Raji (cell line): ENCODE results near the gene LRPPRC.

ENCODE experiments used
- POLR2A ChIP-seq: IDR thresholded peaks from 2 replicates; pipeline ENCODE4 v1.6.1; 2011; ENCODE audit warnings: low read depth, low read length, control low read depth; ENCODE audit not compliant: insufficient read depth

Gene LRPPRC

DNA sequence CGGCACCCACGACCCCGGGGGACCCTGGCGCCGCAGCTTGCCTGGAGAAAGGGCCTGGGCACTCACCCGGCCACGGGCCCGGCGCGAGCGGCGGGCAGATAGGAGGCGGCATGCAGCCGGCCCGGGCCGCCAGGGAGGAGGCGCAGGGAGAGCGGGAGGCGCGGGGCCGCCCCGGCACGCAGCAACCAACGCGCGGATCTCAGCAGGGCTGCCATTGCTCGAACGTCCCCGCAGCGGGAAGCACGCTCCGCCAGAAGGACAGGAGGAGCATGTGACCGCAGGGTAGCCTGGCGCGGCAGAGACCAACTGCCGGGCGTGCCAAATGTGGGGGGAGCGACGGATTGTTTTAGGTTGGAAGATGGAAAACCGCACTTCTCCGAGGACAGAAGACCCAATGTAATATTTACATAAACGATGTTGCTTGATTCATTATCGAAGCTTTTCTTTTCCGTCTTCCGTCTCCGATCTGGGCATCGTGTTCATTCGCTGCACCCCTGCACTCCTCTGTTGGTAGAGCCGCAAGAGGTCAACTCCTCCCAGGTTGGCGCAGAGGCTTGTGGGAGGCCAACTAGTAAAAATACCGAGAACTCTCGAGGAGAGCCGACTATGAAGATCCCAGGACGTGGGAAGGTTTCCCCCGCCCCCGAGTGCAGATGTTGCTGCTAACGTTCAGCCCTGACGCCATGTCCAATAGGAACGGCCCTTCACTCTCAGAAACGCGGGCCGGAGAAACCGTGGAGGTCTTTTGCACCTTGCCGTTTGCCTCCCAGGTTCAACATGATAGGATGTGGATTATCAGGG lies at the start of gene LRPPRC:
LRPPRC (minus strand) TSS at position 257 of the 801 bp plus-strand sequence; CDS start at position 215, 42 bp downstream.
- TF ChIP-seq POLR2A: peak; percentile 89

DNA sequence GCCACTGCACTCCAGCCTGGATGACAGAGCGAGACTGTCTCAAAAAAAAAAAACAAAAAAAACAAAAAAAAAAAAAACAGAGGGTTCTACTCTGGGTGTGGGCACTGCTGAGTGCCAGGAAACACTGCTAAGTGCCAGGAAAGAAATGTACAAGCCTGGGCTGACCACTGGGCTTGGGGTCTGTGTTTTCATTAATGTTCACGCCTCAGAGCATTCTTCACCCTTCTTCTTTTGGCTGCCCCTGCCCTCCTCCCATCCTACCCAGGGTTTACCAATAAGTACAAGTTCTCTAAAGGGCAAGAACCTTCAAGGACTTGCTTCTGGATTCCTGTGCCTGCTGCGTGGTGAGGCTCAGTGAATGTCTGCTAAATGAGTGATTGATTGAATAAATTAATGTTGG lies 49.3 kb upstream of the LRPPRC start:
- no peak for TF ChIP-seq POLR2A

DNA sequence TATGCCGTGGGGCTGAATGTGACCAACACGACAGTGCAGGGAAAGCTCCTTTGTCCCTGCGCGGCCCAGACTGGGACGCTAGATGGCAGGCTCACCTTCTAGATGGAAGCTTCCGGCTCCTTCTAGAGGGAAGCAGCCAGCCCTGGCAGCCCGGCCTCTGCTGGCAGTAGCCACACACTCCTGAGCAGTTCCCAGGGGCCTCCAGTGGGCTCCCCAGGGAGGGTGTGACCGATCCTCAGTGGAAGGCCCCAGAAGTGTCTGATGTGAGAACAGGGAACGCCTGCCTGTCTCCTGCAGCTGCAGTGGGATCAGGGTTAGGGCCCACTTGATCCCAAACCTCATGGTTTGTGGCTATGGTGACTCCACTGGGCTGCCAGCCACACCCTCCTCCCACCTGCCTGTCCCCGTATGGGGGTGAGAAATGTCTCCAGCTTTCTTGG lies 48.5 kb upstream of the LRPPRC start:
- no peak for TF ChIP-seq POLR2A

DNA sequence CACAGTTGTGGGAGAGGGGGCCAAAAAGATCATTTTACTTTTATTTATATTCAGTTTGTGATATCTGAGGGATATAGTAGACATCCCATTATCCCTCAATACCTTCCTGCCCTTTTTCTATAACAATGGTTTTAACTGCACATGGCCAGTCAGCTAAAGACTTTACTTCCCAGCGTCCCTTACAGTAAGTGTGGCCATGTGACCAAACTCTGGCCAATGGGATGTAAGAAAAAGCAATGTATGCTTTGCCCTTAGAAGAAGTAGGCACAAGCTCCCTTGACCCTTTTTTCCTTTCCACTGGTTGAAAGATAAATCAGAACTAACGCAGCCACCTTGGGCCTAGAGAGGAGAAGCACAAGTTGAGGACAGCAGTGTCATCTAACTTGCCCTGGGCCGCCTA lies 44.6 kb upstream of the LRPPRC start:
- TF ChIP-seq POLR2A: no peak

DNA sequence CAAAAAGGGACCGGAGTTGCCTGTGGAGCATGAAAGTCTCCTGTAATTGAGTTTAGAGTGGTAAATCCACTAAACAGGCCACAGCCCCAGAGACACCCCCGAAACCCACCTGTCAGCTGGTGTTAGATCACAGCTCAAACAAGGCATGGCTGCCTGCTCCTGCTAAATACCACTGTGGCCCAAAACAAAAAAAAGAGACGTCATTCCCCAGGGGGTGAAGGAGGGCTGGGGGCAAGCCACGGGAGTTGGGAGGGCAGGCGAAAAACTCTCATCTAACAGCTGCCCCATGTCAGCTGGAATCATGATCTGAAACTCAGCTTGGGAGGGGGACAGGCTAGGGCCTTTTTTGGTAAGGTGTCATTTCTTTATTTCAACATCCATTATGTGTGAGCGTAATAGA lies 42.5 kb upstream of the LRPPRC start:
- TF ChIP-seq POLR2A: no peak

DNA sequence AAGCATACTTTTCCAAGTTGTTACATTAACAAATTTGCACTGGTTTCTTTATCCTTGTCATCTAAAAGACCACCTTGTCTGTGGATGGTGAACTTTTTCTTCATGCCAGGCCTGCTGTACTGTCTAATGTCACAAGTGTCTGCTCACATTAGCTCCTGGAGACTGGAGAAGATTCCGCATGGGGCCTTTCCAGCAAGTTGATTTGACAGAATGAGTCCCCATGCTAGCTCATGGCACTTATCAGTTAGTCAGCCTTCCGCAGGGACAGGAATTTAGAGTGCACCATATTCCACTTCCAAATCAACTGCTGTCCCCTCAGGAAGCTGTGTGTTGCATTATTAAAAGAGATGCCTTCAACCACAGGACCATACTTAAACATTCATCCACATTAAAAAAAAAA lies 41.4 kb upstream of the LRPPRC start:
- no peak for TF ChIP-seq POLR2A

DNA sequence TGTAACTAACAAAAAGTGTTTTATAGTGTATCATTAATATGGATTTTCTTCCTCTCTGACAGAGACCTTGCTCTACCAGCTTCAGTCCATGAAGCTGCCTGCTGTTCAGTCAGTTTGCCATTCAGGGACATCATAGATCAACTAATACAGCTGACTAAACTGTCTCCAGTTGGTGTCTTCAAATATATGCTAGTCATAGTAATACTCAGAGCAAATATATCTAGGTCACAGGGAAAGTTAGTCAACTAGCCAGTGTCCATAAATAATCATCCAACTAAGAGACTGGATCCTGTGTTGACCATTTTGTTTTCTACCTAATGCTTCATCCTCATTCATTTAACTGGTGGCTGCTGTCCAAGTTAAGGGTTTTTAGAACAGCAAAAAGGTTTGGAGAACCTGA lies 38.2 kb upstream of the LRPPRC start:
- TF ChIP-seq POLR2A: no peak

DNA sequence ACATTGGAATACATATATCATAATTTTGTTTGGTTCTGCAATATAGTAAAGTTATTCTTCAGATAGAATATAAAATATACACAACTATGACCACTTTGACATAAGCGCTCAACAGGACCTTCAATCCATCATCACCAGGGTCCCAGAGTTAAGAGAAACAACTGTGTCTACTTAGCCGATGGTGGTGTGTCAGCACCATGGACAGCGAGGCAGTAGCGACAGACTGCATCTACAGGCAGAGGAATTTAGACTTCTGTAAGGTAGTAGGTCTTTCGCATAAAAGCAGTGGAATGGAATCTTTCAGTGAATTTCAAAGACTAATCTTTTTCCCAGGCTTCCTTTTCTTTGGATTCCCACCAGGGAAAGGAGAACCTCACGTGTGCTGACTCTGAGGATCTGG lies 20.5 kb upstream of the LRPPRC start:
- no peak for TF ChIP-seq POLR2A

DNA sequence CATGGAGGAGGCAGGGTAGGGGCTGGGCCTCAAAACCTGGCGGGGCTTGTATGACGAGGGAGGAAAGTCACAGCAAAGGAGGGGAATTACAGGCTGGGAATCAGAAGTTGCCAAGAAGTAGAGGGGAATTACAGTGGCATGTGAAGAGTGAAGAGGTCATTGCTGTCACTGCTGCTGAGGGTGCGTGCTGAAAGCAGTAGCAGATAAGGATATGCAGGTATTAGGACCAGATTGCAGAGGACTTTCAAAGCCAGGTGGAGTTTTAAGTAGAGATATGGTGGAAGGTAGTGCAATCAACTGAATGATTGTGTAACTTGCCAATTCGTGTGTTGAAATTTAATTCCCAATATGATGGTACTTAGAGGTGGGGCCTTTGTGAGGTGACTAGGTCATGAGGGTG lies 19.4 kb upstream of the LRPPRC start:
- TF ChIP-seq POLR2A: no peak

DNA sequence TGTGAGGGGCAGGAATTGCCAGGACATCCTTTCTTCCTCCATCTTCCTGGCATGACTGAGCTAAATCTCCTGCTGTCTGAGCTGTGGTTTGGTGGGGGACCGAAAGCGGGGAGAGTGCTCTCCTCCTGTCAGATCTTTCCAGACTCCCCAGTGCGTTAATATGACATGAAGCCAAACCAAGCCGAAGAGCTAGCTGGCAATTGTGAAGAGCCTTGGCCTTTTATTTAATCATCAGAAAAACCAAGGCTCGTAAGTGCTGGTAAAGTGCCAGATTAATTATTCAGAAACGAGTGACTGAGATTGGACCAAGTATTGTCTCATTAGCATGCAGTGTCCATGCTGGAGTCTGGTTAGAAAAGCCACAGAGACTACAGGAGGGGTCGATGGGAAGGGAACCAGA lies 14.5 kb upstream of the LRPPRC start:
- no peak for TF ChIP-seq POLR2A

DNA sequence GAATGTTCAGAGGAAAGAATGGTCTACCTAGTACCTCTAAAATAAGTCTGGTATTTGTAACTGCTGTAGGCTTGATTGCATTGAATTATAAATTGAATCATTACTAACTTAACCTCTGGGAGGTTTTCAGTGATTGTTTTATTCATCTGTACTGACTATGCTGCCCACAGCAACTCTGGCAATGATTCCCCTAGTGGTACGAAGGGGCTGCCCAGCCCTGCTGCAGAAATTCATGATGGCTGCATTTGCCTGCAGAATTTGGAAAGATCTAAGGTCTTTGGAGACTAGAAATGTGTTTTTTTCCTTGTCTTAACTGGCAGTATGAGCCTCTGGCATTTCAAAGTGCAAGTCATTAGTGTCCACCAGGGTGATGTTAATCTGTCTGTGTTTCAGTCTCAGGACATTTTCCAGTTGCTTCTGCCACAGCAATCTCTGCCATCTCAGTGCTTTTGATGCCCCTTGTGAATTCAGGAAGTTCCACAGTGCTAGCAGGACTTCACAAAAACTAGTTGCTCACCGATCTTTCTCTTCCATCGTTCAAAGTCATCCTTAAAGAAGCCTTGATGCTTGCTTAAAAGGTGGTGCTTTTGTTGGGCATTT lies 13.4 kb upstream of the LRPPRC start:
- TF ChIP-seq POLR2A: no peak

DNA sequence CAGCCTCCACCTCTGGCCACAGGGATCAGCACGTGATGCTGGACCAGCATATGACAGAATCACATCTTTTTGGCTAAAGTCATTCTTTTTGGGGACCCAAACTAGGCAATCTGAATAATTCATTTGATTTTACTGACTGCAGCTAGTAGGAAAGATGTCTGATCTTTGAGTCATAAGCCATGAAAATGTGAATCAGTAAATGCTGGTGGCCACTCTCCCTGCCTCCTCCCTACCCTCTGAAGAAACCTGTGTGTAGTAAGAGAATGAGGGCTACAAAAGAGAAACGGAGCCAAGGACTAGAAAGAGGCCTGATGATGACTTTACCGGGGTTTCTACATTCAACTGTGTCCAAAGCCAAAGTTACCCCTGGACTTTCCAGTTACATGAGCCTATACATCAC lies 10.1 kb upstream of the LRPPRC start:
- TF ChIP-seq POLR2A: no peak

DNA sequence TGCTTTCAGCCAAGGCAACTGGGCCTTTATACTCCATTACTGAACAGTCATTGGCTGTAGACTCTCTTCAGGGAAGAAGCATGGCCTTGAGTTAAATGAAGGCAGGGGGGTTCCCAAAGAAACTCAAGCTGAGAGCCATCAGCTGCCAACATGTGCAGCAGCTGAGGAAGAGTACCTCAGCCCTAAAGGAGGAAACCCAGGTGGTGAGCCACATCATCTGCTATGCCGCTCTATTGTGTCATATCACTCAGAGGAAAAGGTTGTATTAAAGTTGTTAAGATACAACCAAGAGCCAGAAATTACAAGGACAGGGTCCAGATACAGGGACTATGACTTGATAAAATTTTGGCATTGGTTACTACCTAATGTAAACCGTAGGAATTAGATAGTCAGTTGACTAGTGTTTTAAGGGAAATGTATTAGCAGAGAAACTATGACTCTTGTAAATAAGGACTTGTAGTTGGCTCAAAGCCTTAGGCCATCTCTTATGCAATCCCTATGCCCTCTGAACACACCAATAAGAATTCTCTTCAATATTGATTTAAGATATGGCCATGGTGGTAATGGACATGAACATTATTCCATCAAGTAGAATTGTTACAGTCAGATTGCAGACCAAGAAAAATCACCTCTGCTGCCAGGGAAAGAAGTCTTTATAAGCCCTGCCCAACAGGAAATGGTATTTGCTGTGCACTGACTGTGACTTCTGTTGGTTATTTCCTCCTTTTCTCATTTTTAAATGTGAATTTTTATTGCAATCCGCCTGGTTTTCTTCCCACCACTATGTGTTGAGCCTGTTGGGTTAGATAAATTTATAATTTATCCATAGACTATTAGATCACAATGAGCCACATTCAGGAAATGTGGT lies 9.2 kb upstream of the LRPPRC start:
- no peak for TF ChIP-seq POLR2A

DNA sequence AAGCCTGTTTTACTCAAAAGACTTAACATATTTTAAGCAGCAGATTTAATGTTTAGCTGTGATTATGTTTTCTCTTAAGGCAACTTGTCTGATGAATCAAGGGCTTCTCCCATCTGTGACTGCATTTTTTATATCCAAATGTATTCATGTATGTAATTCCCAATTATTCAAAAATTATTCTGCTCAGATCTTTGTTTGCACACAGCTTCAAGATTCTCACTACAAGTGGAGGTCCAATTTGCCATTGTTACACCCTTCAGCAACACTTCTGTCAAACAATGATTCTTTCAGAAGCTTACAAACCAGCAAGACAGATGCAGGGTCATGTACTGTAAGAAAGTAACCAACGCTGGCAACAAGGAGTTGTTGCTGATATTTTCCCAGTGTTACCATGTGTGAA lies 5.9 kb upstream of the LRPPRC start:
- no peak for TF ChIP-seq POLR2A

DNA sequence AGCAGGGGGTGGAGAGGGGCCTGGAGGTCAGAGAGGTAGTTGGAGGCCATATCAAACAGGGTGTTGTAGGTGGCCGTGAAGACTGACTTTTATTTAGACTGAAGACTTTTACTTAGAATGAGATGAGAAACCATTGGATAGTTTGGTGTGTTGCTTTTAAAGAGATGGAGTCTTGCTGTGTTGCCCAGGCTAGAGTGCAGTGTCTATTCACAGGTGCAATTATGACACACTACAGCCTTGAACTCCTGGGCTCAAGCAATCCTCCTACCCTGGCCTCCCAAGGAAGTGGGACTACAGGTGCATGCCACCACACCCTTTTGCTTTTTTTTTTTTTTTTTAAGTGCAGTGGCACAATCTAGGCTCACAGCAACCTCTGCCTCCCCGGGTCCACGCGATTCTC lies 2.5 kb upstream of the LRPPRC start:
- TF ChIP-seq POLR2A: no peak

DNA sequence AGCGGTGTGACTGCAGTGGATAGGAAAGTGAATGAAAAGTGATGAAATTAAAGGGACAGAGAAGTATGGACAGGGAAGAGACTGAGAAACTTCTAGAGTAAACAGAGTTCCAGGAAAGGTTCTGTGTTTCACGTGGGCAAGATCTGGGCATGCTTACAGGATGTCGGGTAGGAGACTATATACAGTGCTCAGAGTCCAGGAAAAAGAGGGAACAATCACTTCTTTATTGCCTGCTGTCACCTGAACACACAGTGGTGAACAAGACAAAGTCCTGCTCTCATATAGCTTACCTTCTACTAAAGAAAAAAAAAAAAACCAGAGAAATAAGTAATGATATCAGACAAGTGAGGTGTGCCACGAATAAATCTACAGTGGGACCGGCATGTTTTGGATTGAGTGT lies 2.4 kb downstream of the LRPPRC start:
- TF ChIP-seq POLR2A: no peak
